GM12891 (cell line): ENCODE data around the gene CSNK2A2.

Experiments
- POLR2A ChIP-seq: IDR thresholded peaks from 2 replicates; pipeline ENCODE4 v1.6.1; 2011; ENCODE audit warnings: low read depth, low read length, control low read depth
- SPI1 ChIP-seq: IDR thresholded peaks from 2 replicates; pipeline ENCODE4 v1.6.1; 2011; ENCODE audit warnings: low read depth, low read length, control low read depth

DNA sequence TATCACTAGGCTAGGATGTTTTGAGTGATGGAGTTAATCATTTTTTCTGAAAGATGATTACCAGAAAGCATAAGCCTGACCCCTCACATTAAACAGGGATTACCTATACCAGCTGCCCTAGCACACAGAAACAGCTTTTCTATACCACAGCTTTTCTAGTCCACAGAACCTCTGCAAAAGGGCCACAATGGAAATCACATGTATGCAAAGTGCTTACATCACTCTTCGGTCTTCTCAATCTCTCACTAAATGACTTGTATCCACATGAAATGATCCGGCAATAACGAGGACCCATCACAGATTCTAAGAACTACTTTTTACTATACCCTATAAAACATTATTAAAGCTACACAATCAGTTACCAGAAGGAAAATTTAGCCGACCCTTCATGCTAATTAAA is 2.6 kb downstream of the CSNK2A2 start:
- no peak for TF ChIP-seq POLR2A
- TF ChIP-seq SPI1 = no peak
